Memory B cell (primary cell): Measurements from ENCODE around the gene BRF1.
"Not testable (repeated sequence)": the region's sequence is repeated elsewhere in the genome, so short reads cannot be mapped to it uniquely, and the experiment has no call there.

Experiments
- ATAC-seq: fragments of 150-1000 bp; cut with Tn5 transposase; 2 replicates; pipeline ENCODE4 v1.10.0; 2021; ENCODE audit warnings: low read depth, mild to moderate bottlenecking, moderate library complexity
- DNase-seq, 2 donors: peaks; one replicate each; pipeline ENCODE4 v3.0.0; 2022; ENCODE audit warnings: low spot score in 2 of 2
- H3K27ac Mint-ChIP-seq: one replicate; pipeline ENCODE4 v1.8.0; 2022; ENCODE audit warnings: mild to moderate bottlenecking, moderate library complexity, mixed read lengths
- H3K27me3 Mint-ChIP-seq: one replicate; pipeline ENCODE4 v1.8.0; 2022; ENCODE audit warnings: mixed read lengths
- H3K36me3 Mint-ChIP-seq: one replicate; pipeline ENCODE4 v1.8.0; 2022; ENCODE audit warnings: mild to moderate bottlenecking, mixed read lengths
- H3K4me1 Mint-ChIP-seq: one replicate; pipeline ENCODE4 v1.8.0; 2022; ENCODE audit warnings: mixed read lengths
- H3K4me3 Mint-ChIP-seq: one replicate; pipeline ENCODE4 v1.8.0; 2022; ENCODE audit warnings: mild to moderate bottlenecking, moderate library complexity, mixed read lengths
- H3K9me3 Mint-ChIP-seq: one replicate; pipeline ENCODE4 v1.8.0; 2022; ENCODE audit warnings: mixed read lengths

The BRF1 gene

GRCh38 chr14:105282098-105282725 lies 18.6 kb downstream of the BRF1 start:
- Mint-ChIP-seq H3K4me1 (peaks cover 17% of the 10 kb centered on the region), H3K27ac (no peak overlapping the region), H3K9me3 (no peaks in the 10 kb centered on the region), H3K4me3 (no peak overlapping the region), H3K27me3 (no peaks in the 10 kb centered on the region), H3K36me3 (peaks cover 11% of the 10 kb centered on the region)
- DNase-seq = no peak
- ATAC-seq = no peak

GRCh38 chr14:105281371-105282097 lies 19.3 kb downstream of the BRF1 start:
- DNase-seq (no peak), ATAC-seq (peak; percentile 32)
- H3K27me3 Mint-ChIP-seq = no peaks in the 10 kb centered on the region
- peaks cover 17% of the 10 kb centered on the region for H3K4me1 Mint-ChIP-seq
- H3K4me3 Mint-ChIP-seq = no peak overlapping the region
- H3K9me3 Mint-ChIP-seq = no peaks in the 10 kb centered on the region
- H3K36me3 Mint-ChIP-seq = peaks cover 11% of the 10 kb centered on the region
- H3K27ac Mint-ChIP-seq = no peak overlapping the region

DNA sequence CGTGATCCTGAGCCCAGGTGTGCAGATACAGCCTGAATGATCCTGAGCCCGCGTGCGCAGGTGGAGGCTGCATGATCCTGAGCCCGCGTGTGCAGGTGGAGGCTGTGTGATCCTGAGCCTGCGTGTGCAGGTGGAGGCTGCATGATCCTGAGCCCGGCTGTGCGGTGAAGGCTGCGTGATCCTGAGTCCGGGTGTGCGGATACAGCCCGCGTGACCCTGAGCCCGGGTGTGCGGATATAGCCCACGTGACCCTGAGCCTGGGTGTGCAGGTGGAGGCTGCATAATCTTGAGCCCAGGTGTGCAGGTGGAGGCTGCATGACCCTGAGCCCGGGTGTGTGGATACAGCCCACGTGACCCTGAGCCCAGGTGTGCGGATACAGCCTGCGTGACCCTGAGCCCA lies 20.3 kb downstream of the BRF1 start:
- no peak overlapping the region for H3K4me3 Mint-ChIP-seq
- DNase-seq (no peak), ATAC-seq (no peak)
- no peaks in the 10 kb centered on the region for H3K9me3 Mint-ChIP-seq
- H3K36me3 Mint-ChIP-seq = peaks cover 8% of the 10 kb centered on the region
- H3K27me3 Mint-ChIP-seq = no peaks in the 10 kb centered on the region
- H3K4me1 Mint-ChIP-seq = peaks cover 17% of the 10 kb centered on the region
- H3K27ac Mint-ChIP-seq = no peak overlapping the region

DNA sequence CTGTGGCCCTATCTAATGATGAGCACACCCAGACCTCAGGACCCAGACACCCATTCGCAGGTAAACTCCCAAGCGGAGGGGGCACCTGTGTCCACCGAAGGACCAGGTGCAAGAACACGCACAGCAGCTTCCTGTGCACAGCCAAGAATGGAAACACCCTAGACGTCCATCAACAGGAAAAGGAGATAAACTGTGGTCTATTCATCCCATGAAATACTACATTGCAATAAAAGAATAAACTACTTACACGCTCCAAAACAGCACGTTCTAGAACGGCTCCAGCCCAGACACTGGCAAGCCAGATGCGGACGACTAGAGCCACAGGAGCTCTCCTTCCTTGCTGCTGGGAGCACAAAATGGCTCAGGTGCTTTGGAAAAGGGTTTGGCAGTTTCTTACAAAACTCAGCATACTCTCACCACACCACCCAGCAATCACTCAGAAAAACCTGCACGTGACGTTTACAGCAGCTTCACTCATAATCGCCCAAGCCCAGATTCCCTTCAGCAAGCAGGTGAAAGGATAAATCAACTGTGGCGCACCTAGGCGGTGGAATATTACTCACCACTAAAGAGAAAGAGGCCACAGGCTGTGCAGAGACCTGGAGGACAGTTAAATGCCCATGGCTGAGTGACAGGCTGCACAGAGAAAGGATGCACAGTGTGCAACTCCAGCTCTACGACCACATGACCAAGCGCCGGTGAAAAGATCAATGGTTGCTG lies 21.0 kb downstream of the BRF1 start:
- Mint-ChIP-seq H3K36me3 (peaks cover 4% of the 10 kb centered on the region), H3K4me1 (peaks cover 16% of the 10 kb centered on the region), H3K9me3 (no peaks in the 10 kb centered on the region), H3K27ac (no peak overlapping the region), H3K4me3 (no peak overlapping the region), H3K27me3 (no peaks in the 10 kb centered on the region)
- no peak for DNase-seq
- ATAC-seq = no peak

GRCh38 chr14:105277448-105277847 lies 23.4 kb downstream of the BRF1 start:
- H3K36me3 Mint-ChIP-seq, DNase-seq, ATAC-seq, H3K27ac Mint-ChIP-seq, H3K4me3 Mint-ChIP-seq, H3K4me1 Mint-ChIP-seq, H3K27me3 Mint-ChIP-seq, H3K9me3 Mint-ChIP-seq: not testable (repeated sequence)

DNA sequence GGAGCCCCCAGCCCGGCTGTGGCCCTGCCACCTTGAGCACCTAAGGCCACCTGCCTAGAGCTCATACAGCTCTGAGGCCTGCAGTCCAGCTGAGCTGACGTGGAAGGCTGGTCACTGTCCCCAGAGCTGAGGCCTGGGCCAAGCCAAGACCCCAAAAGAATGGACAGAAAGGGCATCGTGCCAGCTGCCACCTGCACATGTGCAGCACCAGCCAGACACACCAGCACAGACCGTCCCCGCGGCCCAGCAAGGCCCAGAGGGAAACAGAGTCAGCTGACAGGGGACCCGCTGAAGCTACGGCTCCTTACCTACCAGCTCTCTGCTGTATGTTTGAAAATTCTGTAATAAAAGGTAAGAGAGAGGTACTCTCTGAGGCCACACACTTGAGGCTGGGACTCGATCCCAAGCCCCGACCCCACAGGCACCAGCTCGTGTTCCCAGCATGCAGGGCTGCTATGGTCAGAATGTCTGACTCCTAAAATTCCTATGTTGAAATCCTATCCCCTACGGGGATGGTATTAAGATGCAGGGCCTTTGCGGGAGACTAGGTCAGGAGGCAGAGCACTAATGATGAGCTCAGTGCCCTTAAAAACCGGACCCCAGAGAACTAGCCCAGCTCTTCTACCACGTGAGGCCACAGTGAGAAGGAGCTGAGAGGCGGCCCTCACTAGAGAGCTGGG lies 25.4 kb downstream of the BRF1 start:
- H3K36me3 Mint-ChIP-seq = peaks cover 2% of the 10 kb centered on the region
- no peak for ATAC-seq
- no peak overlapping the region for H3K4me3 Mint-ChIP-seq
- peaks cover 5% of the 10 kb centered on the region for H3K4me1 Mint-ChIP-seq
- H3K27ac Mint-ChIP-seq = no peak overlapping the region
- DNase-seq = no peak
- no peaks in the 10 kb centered on the region for H3K9me3 Mint-ChIP-seq
- H3K27me3 Mint-ChIP-seq = no peaks in the 10 kb centered on the region

GRCh38 chr14:105274637-105275036 lies 26.2 kb downstream of the BRF1 start:
- Mint-ChIP-seq H3K9me3 (no peaks in the 10 kb centered on the region), H3K4me1 (no peaks in the 10 kb centered on the region), H3K27ac (no peak overlapping the region), H3K36me3 (peaks cover 2% of the 10 kb centered on the region), H3K27me3 (no peaks in the 10 kb centered on the region), H3K4me3 (no peak overlapping the region)
- DNase-seq (no peak), ATAC-seq (no peak)

- Mint-ChIP-seq H3K27ac (no peak overlapping the region), H3K27me3 (no peaks in the 10 kb centered on the region), H3K4me1 (no peaks in the 10 kb centered on the region), H3K4me3 (no peak overlapping the region), H3K36me3 (peaks cover 2% of the 10 kb centered on the region), H3K9me3 (no peaks in the 10 kb centered on the region)
- ATAC-seq (no peak), DNase-seq (no peak)
Measured at GRCh38 chr14:105273062-105273461, 27.7 kb downstream of the BRF1 start.

DNA sequence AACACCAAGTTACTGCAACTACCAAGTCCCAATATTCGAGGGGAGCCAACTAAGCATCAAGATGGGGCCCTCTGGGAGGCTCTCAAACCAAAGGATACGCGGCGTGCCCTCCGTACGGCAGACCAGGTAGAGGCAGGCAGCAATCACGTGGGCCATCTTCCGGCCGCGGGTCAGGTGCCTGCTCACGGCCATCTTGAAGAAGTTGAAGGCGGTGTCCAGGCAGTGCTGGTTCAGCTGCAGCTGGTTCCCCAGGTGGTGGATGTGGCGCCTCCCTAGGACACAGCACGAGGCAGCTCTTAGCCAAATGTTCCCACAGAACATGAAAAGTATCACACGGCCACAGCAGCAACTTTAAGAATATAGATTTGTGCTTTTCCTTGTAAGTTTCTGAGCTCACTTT lies 28.2 kb downstream of the BRF1 start:
- ATAC-seq = no peak
- Mint-ChIP-seq H3K27ac (no peak overlapping the region), H3K4me3 (no peak overlapping the region), H3K36me3 (peaks cover 2% of the 10 kb centered on the region), H3K9me3 (no peaks in the 10 kb centered on the region), H3K4me1 (no peaks in the 10 kb centered on the region), H3K27me3 (no peaks in the 10 kb centered on the region)
- no peak for DNase-seq

- ATAC-seq (no peak), DNase-seq (no peak)
- Mint-ChIP-seq H3K4me3 (no peak overlapping the region), H3K27ac (no peak overlapping the region), H3K9me3 (no peaks in the 10 kb centered on the region), H3K27me3 (no peaks in the 10 kb centered on the region), H3K36me3 (peaks cover 6% of the 10 kb centered on the region), H3K4me1 (no peaks in the 10 kb centered on the region)
Measured at GRCh38 chr14:105271224-105271890, 29.4 kb downstream of the BRF1 start.

GRCh38 chr14:105269405-105269804 lies 31.4 kb downstream of the BRF1 start:
- DNase-seq = no peak
- Mint-ChIP-seq H3K9me3 (no peaks in the 10 kb centered on the region), H3K27me3 (no peaks in the 10 kb centered on the region), H3K27ac (no peak overlapping the region), H3K36me3 (peaks cover 11% of the 10 kb centered on the region), H3K4me1 (no peaks in the 10 kb centered on the region), H3K4me3 (no peak overlapping the region)
- no peak for ATAC-seq

- ATAC-seq = no peak
- Mint-ChIP-seq H3K27ac (no peak overlapping the region), H3K9me3 (no peaks in the 10 kb centered on the region), H3K4me1 (no peaks in the 10 kb centered on the region), H3K27me3 (no peaks in the 10 kb centered on the region), H3K4me3 (no peak overlapping the region), H3K36me3 (peaks cover 13% of the 10 kb centered on the region)
- no peak for DNase-seq
Measured at GRCh38 chr14:105268736-105269354, 32.0 kb downstream of the BRF1 start.

DNA sequence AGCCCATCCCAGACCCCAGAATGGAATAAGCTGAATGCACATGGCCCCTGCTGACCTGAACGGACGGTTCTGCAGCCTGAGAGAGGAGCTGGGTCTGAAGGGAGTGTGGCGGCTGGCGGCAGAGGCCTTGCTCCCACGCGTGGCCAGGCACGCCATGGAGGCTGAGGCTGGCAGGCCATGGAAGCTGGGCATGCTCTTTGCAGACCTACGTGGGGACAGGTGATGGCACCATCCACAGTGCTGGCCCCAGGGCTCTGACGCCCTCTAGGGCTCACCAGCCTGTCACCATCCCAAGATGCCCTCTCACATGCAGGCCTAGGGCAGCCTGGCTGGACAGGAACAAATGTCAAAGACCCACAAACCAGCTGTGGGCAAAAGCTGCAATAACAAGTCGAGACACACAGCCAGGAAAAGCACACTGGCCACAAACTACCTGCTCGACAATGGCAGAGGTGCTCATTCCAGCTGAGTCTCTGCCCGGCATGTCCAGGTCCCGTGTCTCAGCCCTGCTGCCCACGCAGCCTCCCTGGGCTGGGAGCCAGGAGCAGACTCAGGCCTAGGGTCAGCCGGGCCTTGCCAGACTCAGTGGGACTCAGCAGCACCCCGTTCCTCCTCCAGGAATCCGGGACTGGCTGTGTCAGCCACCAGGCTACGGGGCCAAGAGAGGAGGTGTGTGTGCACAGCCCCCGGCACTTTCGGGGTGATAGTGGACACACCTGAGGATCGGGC lies 32.8 kb downstream of the BRF1 start:
- peaks cover 16% of the 10 kb centered on the region for H3K36me3 Mint-ChIP-seq
- no peak for DNase-seq
- ATAC-seq = no peak
- no peaks in the 10 kb centered on the region for H3K4me1 Mint-ChIP-seq
- no peaks in the 10 kb centered on the region for H3K27me3 Mint-ChIP-seq
- H3K27ac Mint-ChIP-seq = no peak overlapping the region
- no peak overlapping the region for H3K4me3 Mint-ChIP-seq
- H3K9me3 Mint-ChIP-seq = no peaks in the 10 kb centered on the region
